NK-92 (cell line): Measurements from ENCODE around the gene XRN1.
"Not testable (repeated sequence)": the region's sequence is repeated elsewhere in the genome, so short reads cannot be mapped to it uniquely, and the experiment has no call there.

ENCODE experiments used
- DNase-seq: peaks from one replicate; lab custom pipeline; 2025; ENCODE audit not compliant: unreplicated experiment; lab: John Stamatoyannopoulos, UW

Gene XRN1, protein sequence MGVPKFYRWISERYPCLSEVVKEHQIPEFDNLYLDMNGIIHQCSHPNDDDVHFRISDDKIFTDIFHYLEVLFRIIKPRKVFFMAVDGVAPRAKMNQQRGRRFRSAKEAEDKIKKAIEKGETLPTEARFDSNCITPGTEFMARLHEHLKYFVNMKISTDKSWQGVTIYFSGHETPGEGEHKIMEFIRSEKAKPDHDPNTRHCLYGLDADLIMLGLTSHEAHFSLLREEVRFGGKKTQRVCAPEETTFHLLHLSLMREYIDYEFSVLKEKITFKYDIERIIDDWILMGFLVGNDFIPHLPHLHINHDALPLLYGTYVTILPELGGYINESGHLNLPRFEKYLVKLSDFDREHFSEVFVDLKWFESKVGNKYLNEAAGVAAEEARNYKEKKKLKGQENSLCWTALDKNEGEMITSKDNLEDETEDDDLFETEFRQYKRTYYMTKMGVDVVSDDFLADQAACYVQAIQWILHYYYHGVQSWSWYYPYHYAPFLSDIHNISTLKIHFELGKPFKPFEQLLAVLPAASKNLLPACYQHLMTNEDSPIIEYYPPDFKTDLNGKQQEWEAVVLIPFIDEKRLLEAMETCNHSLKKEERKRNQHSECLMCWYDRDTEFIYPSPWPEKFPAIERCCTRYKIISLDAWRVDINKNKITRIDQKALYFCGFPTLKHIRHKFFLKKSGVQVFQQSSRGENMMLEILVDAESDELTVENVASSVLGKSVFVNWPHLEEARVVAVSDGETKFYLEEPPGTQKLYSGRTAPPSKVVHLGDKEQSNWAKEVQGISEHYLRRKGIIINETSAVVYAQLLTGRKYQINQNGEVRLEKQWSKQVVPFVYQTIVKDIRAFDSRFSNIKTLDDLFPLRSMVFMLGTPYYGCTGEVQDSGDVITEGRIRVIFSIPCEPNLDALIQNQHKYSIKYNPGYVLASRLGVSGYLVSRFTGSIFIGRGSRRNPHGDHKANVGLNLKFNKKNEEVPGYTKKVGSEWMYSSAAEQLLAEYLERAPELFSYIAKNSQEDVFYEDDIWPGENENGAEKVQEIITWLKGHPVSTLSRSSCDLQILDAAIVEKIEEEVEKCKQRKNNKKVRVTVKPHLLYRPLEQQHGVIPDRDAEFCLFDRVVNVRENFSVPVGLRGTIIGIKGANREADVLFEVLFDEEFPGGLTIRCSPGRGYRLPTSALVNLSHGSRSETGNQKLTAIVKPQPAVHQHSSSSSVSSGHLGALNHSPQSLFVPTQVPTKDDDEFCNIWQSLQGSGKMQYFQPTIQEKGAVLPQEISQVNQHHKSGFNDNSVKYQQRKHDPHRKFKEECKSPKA (N-terminal part only)

DNA sequence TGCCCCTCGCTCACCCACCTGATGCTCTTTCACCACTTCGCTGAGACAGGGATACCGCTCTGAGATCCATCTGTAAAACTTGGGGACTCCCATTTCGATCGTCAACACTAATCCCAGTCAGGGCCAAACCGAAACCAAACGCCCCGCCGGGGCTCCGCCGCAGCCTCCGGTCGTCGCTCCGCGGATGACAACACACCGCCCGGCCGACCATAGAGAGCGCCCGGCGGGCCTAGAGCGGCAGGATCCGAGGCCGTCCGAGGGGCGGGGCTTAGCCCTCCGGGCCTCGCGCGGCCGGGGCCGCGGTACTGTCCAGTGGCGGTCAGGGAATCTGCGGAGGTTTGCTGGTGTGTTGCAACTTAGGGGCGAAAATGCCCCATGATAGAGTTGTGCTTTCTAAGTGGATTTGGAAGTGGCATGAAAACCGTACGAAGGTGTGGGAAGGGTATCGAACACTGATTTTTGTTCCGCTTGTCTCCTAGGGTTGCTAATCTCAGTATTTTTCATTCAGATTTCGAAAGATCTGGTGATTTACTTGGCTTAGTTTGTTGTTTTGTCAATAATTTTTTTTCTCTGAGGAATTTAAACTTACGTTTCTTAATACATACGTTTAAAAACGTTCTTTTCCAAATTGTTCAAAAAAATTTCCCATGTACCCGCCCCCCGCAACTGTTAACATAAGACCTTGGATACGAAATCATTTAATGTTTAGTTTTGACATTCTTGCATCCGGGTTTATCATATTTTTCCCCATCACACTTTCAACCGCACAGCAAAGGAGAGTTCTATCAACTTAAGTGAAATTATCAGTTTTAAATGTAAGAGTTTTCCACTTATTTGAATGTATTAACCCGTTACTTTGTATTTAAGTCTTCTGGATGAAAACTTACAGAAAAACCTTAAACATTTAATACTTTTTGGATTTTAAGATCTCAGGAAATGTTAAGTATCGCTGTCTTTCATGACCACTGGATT, at the start of gene XRN1:
TSS of gene XRN1 (minus strand) at position 186 of the 972 bp plus-strand sequence. CDS start at position 93, 93 bp downstream.
- peak; percentile 38 for DNase-seq

DNA sequence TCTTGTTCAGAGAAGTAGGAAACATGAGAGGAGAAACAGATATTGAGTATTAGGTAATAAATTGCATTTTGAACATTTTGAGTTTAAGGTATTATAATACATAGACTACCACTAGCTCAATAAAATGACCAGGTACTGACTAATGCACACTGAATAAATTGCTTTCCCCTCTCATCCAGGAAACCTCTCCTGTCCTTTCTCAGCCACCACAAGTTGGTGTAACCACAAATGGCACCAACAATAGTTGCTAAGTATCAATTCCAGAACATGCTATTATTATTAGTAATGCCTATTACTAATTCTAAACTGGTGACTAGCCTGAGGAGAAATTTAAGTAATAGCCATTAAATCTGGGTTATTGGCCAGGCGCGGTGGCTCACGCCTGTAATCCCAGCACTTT, 47.3 kb upstream of the XRN1 start:
- DNase-seq, result no peak

DNA sequence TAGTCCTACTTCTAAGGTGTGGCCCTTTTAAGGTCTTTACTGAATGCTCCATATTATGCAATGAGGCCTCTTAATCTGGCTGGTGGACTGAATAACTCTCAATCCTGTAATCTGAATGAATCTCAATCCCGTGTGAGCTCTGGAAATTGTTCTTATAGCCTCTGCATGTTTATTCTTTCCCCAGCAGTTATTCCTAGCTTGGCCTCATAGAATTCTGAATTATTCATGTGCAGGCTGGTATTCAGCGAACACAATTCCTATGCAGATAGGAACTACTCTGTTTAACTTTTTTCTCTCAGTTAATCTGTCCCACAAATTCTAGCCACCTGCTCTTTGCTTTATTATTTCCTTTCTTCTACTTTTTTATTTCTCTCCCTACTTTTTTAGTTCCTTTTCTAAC, 44.3 kb upstream of the XRN1 start:
- no peak for DNase-seq

DNA sequence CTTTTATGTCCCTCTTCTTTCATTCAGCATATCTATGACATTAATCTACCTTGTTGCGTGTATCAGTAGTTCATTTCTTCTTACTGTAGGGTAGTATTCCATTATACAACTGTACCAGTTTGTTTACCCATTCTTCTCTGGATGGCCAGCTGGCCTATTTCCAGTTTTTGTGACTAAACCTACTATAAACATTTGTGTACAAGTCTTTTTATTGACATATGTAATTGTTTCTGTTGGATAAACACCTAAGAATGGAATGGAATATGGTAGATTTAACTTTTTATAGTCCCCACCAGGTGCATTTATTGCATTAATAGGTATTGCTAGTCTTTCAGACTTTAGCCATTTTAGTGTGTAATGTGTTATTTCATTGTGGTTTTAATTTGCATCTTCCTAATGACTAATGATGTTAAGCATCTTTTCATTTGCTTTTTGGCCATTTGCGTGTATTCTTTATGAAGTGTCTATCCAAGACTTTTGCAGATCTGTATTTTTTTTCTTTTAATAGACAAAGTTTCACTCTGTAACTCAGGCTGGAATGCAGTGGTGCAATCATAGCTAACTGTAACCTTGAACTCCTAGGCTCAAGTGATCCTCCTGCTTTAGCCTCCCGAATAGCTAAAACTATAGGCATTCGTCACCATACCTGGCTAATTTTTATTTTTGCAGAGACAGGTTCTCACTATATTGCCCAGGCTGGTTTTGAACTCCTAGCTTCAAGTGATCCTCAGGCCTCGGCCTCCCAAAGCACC, 41.9 kb upstream of the XRN1 start:
- DNase-seq, result no peak

DNA sequence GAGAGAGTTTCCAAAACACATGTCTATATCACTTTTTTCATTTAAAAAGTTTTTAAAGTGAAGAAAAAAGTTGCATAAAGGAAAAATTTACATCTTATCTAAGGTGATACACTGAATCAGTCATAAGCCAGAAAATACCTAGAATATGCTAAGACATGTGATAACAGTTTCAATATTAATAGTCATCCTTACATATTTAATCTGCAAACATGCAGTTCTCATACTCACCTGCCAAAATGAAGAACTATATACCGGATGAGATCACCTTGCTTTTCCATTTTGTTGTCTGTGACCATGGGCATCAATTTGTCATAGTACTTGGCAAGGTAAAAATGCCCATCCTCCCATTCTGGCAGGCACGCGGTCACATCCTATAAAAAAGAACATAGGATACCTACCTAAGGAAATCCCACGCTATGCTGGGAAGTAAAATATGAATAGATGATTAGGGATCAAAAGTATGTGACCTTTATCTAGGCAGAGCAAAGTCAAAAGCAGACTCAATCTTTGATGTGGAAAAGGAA, 37.1 kb upstream of the XRN1 start:
- DNase-seq, result no peak

DNA sequence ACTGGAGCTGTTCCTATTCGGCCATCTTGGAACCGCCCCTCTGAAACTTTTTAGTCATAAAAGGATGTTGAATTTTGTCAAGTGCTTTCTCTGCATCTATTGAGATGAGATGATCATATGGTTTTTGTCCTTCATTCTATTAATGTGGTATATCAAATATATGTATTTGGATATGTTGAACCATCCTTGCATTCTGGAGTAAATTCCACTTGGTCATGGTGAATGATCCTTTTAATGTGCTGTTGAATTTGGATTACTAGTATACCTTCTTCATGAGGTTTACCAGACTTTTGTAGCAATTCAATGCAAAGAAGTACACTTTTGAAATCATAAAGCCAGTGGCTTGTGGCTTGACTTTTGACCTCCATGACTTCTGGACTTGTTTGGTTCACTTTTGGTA, 33.4 kb upstream of the XRN1 start:
- no peak for DNase-seq

DNA sequence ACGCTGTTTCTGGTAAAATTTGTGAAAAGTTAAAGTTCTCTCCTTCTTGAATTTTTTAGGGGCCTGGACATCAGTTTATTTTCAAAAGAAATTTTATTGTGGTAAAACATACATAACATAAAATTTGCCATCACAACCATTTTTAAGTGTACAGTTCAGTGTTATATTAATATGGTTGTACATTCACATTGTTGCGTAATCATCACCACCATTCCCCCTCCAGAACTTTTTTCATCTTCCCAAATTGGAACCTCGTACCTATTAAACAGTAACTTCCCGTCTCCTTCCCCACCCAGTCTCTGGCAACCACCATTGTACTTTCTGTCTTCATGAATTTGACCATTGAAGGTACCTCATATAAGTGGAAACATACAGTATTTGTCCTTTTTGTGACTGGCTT, 23.0 kb upstream of the XRN1 start:
- DNase-seq, result no peak

DNA sequence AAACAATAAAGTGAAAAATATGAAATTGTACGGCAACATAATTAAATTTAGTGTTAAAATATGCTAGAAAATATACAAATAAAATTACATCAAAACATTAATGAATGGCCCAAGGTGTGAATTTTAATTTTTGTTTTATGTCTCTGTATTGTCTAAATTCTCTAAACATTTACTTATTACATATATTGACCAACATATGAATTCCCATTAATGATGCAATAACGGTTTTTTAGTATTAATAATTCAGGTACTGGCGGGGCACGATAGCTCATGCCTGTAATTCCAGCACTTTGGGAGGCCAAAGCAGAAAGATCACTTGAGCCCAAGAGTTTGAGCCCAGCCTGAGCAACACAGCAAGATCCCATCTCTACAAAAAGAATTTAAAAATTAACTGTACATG, 20.6 kb upstream of the XRN1 start:
- DNase-seq, result no peak

DNA sequence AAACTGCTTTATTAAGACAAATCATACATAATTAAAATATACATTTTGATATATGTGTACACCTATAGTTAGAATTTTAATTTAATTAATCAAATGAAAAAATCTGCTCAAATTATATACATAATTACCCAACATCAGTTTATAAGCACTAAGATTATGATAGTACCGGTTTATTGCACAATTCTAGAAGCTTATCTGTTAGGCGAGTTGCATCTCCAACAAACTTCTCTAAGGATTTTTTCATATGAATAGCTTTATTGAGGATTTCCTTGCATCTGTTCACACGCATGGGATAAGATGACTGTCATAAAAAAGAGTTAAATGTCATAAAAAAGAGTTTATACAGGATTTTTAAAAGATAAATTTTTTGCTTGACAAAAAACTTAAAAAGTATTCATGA, 19.9 kb upstream of the XRN1 start:
- DNase-seq, result no peak

DNA sequence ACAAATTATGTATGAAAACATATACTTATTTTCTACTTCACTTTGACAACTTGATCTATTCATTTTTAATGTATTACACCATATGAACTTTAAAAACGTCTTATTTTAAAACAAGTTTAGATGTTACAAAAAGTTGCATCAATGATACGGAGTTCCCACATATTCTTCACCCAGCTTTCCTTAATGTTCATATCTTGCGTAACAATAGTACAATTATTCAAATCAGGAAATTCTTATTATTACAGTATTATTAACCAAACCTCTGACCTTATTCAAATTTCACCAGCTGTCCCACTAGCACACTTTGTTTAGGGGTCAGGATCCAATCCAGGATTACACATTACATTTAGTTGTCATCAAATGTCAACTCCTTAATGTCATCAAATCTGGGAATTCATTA, 12.9 kb upstream of the XRN1 start:
- no peak for DNase-seq

DNA sequence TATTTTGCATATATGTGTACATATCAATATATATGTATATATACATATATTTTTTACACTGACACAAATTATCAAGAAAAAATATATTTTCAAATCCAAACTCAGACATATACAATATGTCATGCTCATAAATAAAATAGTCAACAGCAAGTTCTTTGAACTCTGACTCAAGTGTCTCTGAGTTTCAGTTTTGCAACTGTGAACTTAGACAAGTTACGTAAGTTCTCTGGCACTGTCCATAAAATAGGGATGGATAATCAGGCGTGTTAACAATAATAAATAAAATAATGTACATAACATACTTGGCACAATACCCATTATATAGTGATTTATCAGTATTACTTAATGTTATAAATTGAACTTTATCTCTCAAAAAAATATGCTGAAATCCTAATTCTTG, 12.1 kb upstream of the XRN1 start:
- no peak for DNase-seq

DNA sequence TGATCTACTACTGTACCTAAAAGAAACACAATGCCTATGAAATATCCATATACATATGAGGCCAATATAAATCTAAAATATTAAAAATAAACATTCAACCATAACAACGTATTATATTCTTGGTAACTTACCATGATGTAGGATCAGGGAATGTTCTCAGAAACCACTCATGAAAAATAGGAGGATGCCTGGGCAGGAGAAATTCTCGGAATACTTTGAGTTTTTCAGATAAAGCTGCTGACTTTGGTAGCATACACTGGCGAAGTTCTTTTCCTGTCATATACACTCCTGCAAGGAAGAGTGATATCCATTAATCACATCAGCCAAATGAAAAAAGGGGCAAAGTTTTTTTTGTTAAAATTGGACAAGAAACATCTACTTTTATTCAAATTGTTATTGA, 11.3 kb upstream of the XRN1 start:
- DNase-seq, result no peak

DNA sequence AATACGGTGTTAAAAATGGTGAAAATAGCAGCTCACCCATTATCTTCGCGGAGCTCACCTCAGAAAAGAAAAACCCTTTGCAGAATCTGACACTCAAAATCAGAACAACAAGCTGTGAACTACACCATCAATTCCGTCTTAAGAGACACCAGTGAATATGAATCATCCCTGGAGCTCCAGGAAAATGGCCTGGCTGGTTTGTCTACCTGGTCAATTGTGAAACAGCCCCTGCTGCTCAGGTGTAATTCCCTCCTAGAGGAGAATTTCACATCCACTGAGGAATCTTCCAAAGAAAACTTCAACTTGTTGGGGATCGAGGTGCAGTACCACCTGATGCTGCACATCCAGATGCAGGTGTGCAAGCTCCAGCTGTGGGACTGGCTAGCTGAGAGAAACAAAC, 3.0 kb upstream of the XRN1 start:
- no peak for DNase-seq

DNA sequence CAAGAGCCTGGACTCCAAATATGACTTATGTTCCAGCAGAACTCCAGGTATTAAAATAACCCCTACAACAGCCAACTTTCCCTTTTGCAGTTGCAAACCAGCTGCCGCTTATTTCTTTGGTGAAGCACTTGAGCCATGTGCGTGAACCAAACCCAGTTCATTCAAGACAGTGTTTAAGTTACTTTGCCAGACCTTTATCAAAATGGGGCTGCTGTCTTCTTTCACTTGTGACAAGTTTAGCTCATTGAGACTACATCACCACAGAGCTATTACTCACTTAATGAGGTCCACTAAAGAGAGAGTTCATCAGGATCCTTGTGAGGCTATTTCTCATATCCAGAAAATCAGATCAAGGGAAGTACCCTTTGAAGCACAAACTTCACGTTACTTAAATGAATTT, 2.4 kb upstream of the XRN1 start:
- DNase-seq, result no peak

DNA sequence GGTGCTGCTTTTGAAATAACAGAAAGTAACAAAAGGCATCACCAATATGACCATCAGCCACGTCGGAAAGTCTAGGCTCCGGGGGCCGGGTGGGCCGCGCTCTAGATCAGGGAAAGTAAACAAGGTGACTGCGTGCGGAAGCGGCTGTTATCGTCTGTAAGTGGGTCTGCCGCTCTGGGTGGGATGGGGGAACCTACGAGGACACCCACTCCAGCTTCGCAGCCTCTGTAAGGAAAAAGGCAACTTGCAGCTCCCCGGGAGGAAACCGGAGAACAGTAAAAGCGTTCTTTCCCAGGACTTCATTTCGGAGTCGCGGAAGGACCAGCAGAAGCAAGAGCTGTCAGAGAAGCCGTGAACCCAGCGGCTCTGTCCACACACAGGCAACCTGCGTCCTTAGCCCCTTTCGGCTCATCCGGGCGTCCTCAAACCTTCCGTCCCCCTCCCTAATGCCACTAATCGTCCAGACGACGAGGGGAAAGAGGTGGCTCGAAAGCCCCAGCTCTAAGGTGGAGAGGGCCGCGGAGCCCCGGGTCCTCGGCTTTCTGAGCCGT, 461 bp downstream of the XRN1 start:
- DNase-seq, result no peak

DNA sequence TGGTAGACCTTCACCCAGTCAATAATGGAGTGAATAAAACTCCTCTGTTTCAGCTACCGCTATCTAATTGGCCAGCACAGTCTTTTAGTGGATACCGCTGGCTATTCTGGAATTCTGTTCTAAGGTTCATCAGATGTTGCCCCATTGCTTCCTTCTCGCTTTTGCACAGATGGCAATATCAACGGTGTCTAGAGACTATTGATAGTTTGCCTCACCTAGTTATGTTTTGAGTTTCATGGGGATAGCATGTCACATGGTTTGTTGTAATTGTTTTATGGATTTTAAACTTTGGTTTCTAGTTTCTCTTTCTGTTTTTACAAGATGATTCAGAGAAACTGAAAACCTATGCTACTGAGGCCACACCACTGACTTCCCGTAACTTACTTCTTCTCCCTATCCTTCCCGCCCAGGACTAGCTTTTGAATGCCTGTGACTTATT, 2.0 kb downstream of the XRN1 start:
- no peak for DNase-seq

DNA sequence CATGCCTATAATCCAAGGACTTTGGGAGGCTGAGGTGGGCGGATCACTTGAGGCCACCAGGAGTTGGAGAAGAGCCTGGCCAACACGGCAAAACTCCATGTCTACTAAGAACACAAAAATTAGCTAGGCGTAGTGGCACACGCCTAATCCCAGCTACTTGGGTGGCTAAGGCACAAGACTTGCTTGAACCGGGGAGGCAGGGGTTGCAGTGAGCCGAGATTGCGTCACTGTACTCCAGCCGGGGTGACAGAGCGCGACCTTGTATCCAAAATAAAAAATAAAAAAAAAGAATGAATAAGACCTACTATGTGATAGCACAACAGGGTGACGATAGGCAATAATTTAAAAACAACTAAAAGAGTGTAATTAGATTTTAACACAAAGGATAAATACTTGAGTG, 3.5 kb downstream of the XRN1 start:
- no peak for DNase-seq

DNA sequence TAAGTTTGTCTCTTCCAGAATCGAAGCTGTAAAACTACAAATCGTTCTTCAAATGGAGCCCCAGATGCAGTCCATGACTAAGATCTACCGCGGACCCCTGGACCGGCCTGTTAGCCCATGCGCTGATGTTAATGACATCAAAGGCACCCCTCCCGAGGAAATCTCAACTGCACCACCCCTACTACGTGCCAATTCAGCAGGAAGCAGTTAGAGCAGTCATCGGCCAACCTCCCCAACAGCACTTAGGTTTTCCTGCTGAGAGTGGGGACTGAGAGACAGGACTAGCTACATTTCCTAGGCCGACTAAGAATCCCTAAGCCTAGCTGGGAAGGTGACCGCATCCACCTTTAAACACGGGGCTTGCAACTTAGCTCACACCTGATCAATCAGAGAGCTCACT, 4.8 kb downstream of the XRN1 start:
- not testable (repeated sequence) for DNase-seq
